GM10266 (cell line): ENCODE measurements around the gene SELENOV.
A peak's percentile ranks its signal among the peaks of the same experiment; 100 is the strongest.
"Not testable (repeated sequence)": the region's sequence is repeated elsewhere in the genome, so short reads cannot be mapped to it uniquely, and the experiment has no call there.

Experiments
- DNase-seq: peaks from one replicate; pipeline ENCODE4 v3.0.0; 2012; ENCODE audit errors: extremely low spot score
- CTCF ChIP-seq: IDR thresholded peaks from 2 replicates; pipeline ENCODE4 v1.5.1; 2012; ENCODE audit warnings: mild to moderate bottlenecking, low read depth; ENCODE audit not compliant: control insufficient read depth, insufficient read depth; ENCODE audit errors: missing control alignments

Gene SELENOV

GRCh38 chr19:39471756-39472536 is 43.0 kb upstream of the SELENOV start:
- no peak for TF ChIP-seq CTCF
- DNase-seq: no peak

- no peak for DNase-seq
- TF ChIP-seq CTCF: no peak
Measured at GRCh38 chr19:39472746-39473442, 42.0 kb upstream of the SELENOV start.

GRCh38 chr19:39473443-39473960 is 41.4 kb upstream of the SELENOV start:
- TF ChIP-seq CTCF: no peak
- DNase-seq: no peak

- peak; percentile 78 for TF ChIP-seq CTCF
- DNase-seq: peak; percentile 59
Measured at GRCh38 chr19:39474139-39474620, 40.8 kb upstream of the SELENOV start.

GRCh38 chr19:39475748-39476147 is 39.2 kb upstream of the SELENOV start:
- no peak for DNase-seq
- no peak for TF ChIP-seq CTCF

GRCh38 chr19:39479319-39479801 is 35.6 kb upstream of the SELENOV start:
- DNase-seq: not testable (repeated sequence)

GRCh38 chr19:39479916-39480315 is 35.0 kb upstream of the SELENOV start:
- DNase-seq: no peak
- no peak for TF ChIP-seq CTCF
